ENCODE data around the gene EXOG. TPM values are rescaled to one million over a fixed set of nuclear protein-coding genes. Genes with fewer than 3 reads are reported as not detected.

The EXOG gene
- total and polyA plus RNA-seq, 10 of the 15 experiments (the other 5 are each of a cell fraction or from before 2014, with no cell fraction given), result 7.8 to 20.9 (median 19.6) TPM

GRCh38 chr3:38574411-38575278 is 78.5 kb downstream of the EXOG start:
- Histone ChIP-seq H3K79me2 (ENCODE audit: control insufficient read depth, insufficient read depth, low read length) (no peaks in the 10 kb centered on the region), H3K4me1 (ENCODE audit: control insufficient read depth, insufficient read depth, low read length) (peaks cover 5% of the 10 kb centered on the region), H2AFZ (ENCODE audit: control insufficient read depth, low read depth, low read length) (no peak overlapping the region), H3K27ac (ENCODE audit: control insufficient read depth, insufficient read depth) (no peak overlapping the region), H3K4me3 (no peak overlapping the region), H3K27me3 (replicated peaks in 1 of 2; ENCODE audit: control insufficient read depth in 2 of 2, insufficient read depth in 2 of 2, low read length in 1 of 2) (no peaks in the 10 kb centered on the region; a peak in 1 of 4 replicates), H3K36me3 (ENCODE audit: control insufficient read depth in 2 of 2, insufficient read depth in 2 of 2, low read length in 1 of 2) (no peaks in the 10 kb centered on the region), H3K4me2 (ENCODE audit: control insufficient read depth, insufficient read depth) (no peak overlapping the region), H3K9me3 (replicated peaks; ENCODE audit: control insufficient read depth, insufficient read depth, low read length) (no peaks in the 10 kb centered on the region; the same call in 2 of the 3 replicates), H3K9ac (ENCODE audit: control insufficient read depth, insufficient read depth, low read length) (no peak overlapping the region), H4K20me1 (ENCODE audit: control insufficient read depth, insufficient read depth) (no peaks in the 10 kb centered on the region)
- TF ChIP-seq SREBF2 (IDR thresholded peaks at IDR 0.05; ENCODE audit: low read length) (no peak), ATF3 (IDR thresholded peaks at IDR 0.05; ENCODE audit: borderline replicate concordance, extremely low read depth, low read depth, low read length) (no peak), YY1 (IDR thresholded peaks at IDR 0.05; ENCODE audit: low read depth, low read length) (no peak), CBX3 (IDR thresholded peaks at IDR 0.05; ENCODE audit: borderline replicate concordance, low read depth) (no peak)
- ChIA-PET CTCF (no interaction called here), POLR2A (no interaction called here), SMC1A (ENCODE audit: uncharacterized antibody, unreplicated experiment) (no interaction called here), RAD21 (ENCODE audit: unreplicated experiment) (no interaction called here)
- intact Hi-C loops (cut with micrococcal nuclease; ENCODE audit: unreplicated experiment), result no loop called here
- WGBS (ENCODE audit: insufficient coverage, insufficient replicate concordance, low lambda C conversion rate, missing lambda C conversion rate), result 44% methylated on average over 6 of the region's 6 CpGs
- no peak for DNase-seq (ENCODE audit: low read depth, low spot score)
- FAIRE-seq, result no peak
- in situ Hi-C loops (cut with MboI), result no loop called here
- ATAC-seq, result no peak
- no TSS peak for BruUV-seq (replicated peaks)

- 58% methylated on average over 18 of the region's 18 CpGs for WGBS (ENCODE audit: insufficient coverage, insufficient replicate concordance, low lambda C conversion rate, missing lambda C conversion rate)
- RAD21 ChIA-PET (ENCODE audit: unreplicated experiment), result no interaction called here
Measured at GRCh38 chr3:38575279-38575843, 79.2 kb downstream of the EXOG start.

More at GRCh38 chr3:38575279-38575843, 79.2 kb downstream of the EXOG start:
- intact Hi-C loops (cut with micrococcal nuclease; ENCODE audit: unreplicated experiment) (no loop called here), in situ Hi-C loops (cut with MboI) (no loop called here)
- FAIRE-seq (no peak), ATAC-seq (no peak), DNase-seq (ENCODE audit: low read depth, low spot score) (no peak)
- SMC1A ChIA-PET (ENCODE audit: uncharacterized antibody, unreplicated experiment), result no interaction called here
- H3K27me3 ChIP-seq (replicated peaks in 1 of 2; ENCODE audit: control insufficient read depth in 2 of 2, insufficient read depth in 2 of 2, low read length in 1 of 2), result no peaks in the 10 kb centered on the region; a peak in 1 of 4 replicates
- no peaks in the 10 kb centered on the region for H3K36me3 ChIP-seq (ENCODE audit: control insufficient read depth in 2 of 2, insufficient read depth in 2 of 2, low read length in 1 of 2)
- H4K20me1 ChIP-seq (ENCODE audit: control insufficient read depth, insufficient read depth), result no peaks in the 10 kb centered on the region
- H3K4me3 ChIP-seq, result no peak overlapping the region
- peak in 1 of 2 experiments; percentile 10; a peak in 1 of 4 replicates for TF ChIP-seq CEBPB (IDR thresholded peaks at IDR 0.05; ENCODE audit: borderline replicate concordance in 1 of 2, low read depth in 2 of 2, low read length in 2 of 2)
- no peak for TF ChIP-seq NKRF (conservative IDR thresholded peaks at IDR 0.05)
- H3K4me2 ChIP-seq (ENCODE audit: control insufficient read depth, insufficient read depth), result no peak overlapping the region
- BruUV-seq (replicated peaks), result no TSS peak
- no peak overlapping the region for H3K9ac ChIP-seq (ENCODE audit: control insufficient read depth, insufficient read depth, low read length)
- H2AFZ ChIP-seq (ENCODE audit: control insufficient read depth, low read depth, low read length), result no peak overlapping the region
- no peaks in the 10 kb centered on the region for H3K79me2 ChIP-seq (ENCODE audit: control insufficient read depth, insufficient read depth, low read length)
- no peak overlapping the region for H3K27ac ChIP-seq (ENCODE audit: control insufficient read depth, insufficient read depth)
- CTCF ChIA-PET, result interaction anchor here (1.6 kb wide), 1 partner anchor 8 kb away, joined by 4 read pairs; no protein-coding TSS in a partner anchor
- POLR2A ChIA-PET, result no interaction called here
- H3K9me3 ChIP-seq (replicated peaks; ENCODE audit: control insufficient read depth, insufficient read depth, low read length), result no peaks in the 10 kb centered on the region; the same call in 2 of the 3 replicates
- peaks cover 12% of the 10 kb centered on the region for H3K4me1 ChIP-seq (ENCODE audit: control insufficient read depth, insufficient read depth, low read length)
